Heart left ventricle (tissue), 16 donors: ENCODE results near the gene UBE4A. TPM values are rescaled to one million over a fixed set of nuclear protein-coding genes. Genes with fewer than 3 reads are reported as not detected.

ENCODE experiments used
- ATAC-seq, 4 donors: fragments of 200-7000 bp; cut with Tn5 transposase; one replicate each; pipeline ENCODE4 v1.9.1; 2020 to 2022; ENCODE audit warnings: moderate library complexity in 4 of 4, mild to moderate bottlenecking in 3 of 4, moderate number of reproducible peaks in 1 of 4
- DNase-seq, 5 donors: peaks; one replicate each; pipeline ENCODE4 v3.0.0-alpha.2; 2020
- H3K27ac ChIP-seq, 12 donors: fragments of 200-600 bp; sonication (generic) in 4 of 12; one replicate each; pipeline versions ENCODE4 v1.5.0 to v1.8.0; 2016 to 2022; ENCODE audit warnings: mild to moderate bottlenecking in 2 of 12
- H3K27me3 ChIP-seq, 9 donors: fragments of 200-600 bp; sonication (generic) in 2 of 9; one replicate each; pipeline versions ENCODE4 v1.5.1 to v1.8.0; 2016 to 2022; ENCODE audit warnings: mild to moderate bottlenecking in 3 of 9
- H3K36me3 ChIP-seq, 9 donors: fragments of 200-600 bp; sonication (generic) in 2 of 9; one replicate each; pipeline versions ENCODE4 v1.5.0 to v1.8.0; 2018 to 2022; ENCODE audit warnings: mild to moderate bottlenecking in 2 of 9
- H3K4me1 ChIP-seq, 12 donors: fragments of 200-600 bp; sonication (generic) in 4 of 12; one replicate each; pipeline versions ENCODE4 v1.5.0 to v1.8.0; 2016 to 2022; ENCODE audit warnings: mild to moderate bottlenecking in 3 of 12
- H3K4me3 ChIP-seq, 12 donors: fragments of 200-600 bp; sonication (generic) in 4 of 12; one replicate each; pipeline versions ENCODE4 v1.5.0 to v1.8.0; 2017 to 2022; ENCODE audit warnings: mild to moderate bottlenecking in 9 of 12, moderate library complexity in 4 of 12
- H3K9me3 ChIP-seq, 12 donors: fragments of 200-600 bp; sonication (generic) in 4 of 12; one replicate each; pipeline versions ENCODE4 v1.5.0 to v1.8.0; 2016 to 2022; ENCODE audit warnings: mild to moderate bottlenecking in 1 of 12
- POLR2A ChIP-seq, 2 donors: fragments of 450-650 bp; IDR thresholded peaks; one replicate each; pipeline ENCODE4 v1.6.1; 2017; ENCODE audit warnings: antibody characterized with exemption in 2 of 2, mild to moderate bottlenecking in 2 of 2, moderate library complexity in 2 of 2
- WGBS, 4 donors: extraction: QIAGEN DNeasy Blood & Tissue Kit in 2 of 4; methylation state at CpG; one replicate each; pipeline versions ENCODE4 v1.1.5 to v1.1.7; 2013 to 2018; 5-methylcytosine and 5-hydroxymethylcytosine counted together
- intact Hi-C, 10 donors: fragments of 100-400 bp; cut with DNase I; formaldehyde crosslinking; loops; one replicate each; pipeline versions ENCODE4 v1.11.1 to v1.14.2; 2022
- polyA plus RNA-seq, 2 donors: library from polyadenylated mRNA; stranded (reverse); fragments of 200-250 nt; gene quantifications; one replicate each; pipeline ENCODE4 v1.2.3, GENCODE V29; 2013
- total RNA-seq, 9 donors: library from RNA; depleted of rRNA in 2 of 9; stranded (reverse); fragments of >200 nt in 2 of 9; fragmentation: NEBNext Ultra II Directional in 3 of 9; extraction: Animal tissue kit (Norgen Biotek cat#: 25700) in 3 of 9; gene quantifications; one replicate each; pipeline versions ENCODE4 v1.1.0 to v1.2.4, GENCODE V29; 2016 to 2023
- TF ChIP-seq, protein P1 (sequence below), 12 donors: fragments of 200-600 bp; sonication (generic) in 4 of 12; IDR thresholded peaks; one replicate each; pipeline versions ENCODE4 v1.5.0 to v1.8.0; 2018 to 2022; ENCODE audit warnings: antibody characterized with exemption in 12 of 12, mild to moderate bottlenecking in 5 of 12
- donor health status: ischemic (EF 13 %, LVEDD 7.1; RV severe dilation, severe dysfunction).
- donor health status: healthy with polysubstance abuse.
- donor health status: DM: no; HTN: yes; CAD: no.
- donor health status: DM: no; HTN: no; CAD: no.
- donor health status: ischemic (EF 25% LVEDD 6.9; RV normal size, moderate dysfunction).
- donor health status: ischemic (EF 25% LVEDD 5.7; RV mildly dilated, moderate dysfunction).
- donor health status: healthy.
- donor health status: DM: yes; HTN: yes; CAD: no.
- donor health status: ischemic (EF 35%, LVEDD 5.7; RV mildly dilated, moderate dysfunction).
- donor health status: nonischemic (EF 11% LVEDD 7.7; RV severe dilation, severe dysfunction).
- donor health status: DM: yes; HTN: yes; CAD: no.
- donor health status: PGD.
- donor health status: ischemic (EF 29% LVEDD 5.4; RV normal size, mild dysfunction).
- donor health status: nonischemic (EF 23%, LVEDD 6.1; RV moderate dilation, normal function).

Gene UBE4A
- total and polyA plus RNA-seq, 11 donors = 13.0 to 50.3 (median 39.7) TPM

DNA sequence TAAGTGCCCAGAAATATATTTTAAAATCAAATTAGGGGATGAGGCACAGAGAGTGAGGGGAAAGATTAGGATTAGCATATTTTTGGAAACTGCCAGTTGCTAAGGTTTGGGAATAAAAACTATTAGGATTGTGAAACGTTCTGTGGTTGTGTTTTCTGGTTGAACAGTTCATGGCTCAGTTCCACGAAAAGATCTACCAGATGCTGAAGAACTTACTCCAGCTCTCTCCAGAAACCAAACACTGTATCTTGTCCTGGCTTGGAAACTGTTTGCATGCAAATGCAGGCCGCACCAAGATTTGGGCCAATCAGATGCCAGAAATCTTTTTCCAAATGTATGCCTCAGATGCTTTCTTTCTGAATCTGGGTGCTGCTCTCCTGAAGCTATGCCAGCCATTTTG, 15.3 kb downstream of the UBE4A start:
- no peak overlapping the region for H3K4me3 ChIP-seq
- DNase-seq (no peak), ATAC-seq (no peak)
- peaks cover 0 to 100% (median 100%) of the 10 kb centered on the region in 9 donors for H3K36me3 ChIP-seq
- WGBS, 4 donors = 84 to 88% (median 86%) methylated on average over 3 of the region's 3 CpGs
- H3K27me3 ChIP-seq = no peaks in the 10 kb centered on the region
- intact Hi-C loops = loop anchor here in 1 of 10 donors (5.0 kb wide), 1 partner anchor 123 kb away; no protein-coding TSS in a partner anchor
- H3K27ac ChIP-seq = no peak overlapping the region
- TF ChIP-seq, protein P1, sequence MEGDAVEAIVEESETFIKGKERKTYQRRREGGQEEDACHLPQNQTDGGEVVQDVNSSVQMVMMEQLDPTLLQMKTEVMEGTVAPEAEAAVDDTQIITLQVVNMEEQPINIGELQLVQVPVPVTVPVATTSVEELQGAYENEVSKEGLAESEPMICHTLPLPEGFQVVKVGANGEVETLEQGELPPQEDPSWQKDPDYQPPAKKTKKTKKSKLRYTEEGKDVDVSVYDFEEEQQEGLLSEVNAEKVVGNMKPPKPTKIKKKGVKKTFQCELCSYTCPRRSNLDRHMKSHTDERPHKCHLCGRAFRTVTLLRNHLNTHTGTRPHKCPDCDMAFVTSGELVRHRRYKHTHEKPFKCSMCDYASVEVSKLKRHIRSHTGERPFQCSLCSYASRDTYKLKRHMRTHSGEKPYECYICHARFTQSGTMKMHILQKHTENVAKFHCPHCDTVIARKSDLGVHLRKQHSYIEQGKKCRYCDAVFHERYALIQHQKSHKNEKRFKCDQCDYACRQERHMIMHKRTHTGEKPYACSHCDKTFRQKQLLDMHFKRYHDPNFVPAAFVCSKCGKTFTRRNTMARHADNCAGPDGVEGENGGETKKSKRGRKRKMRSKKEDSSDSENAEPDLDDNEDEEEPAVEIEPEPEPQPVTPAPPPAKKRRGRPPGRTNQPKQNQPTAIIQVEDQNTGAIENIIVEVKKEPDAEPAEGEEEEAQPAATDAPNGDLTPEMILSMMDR (IDR thresholded peaks at IDR 0.05) = no peak
- TF ChIP-seq POLR2A (IDR thresholded peaks at IDR 0.05) = no peak
- no peaks in the 10 kb centered on the region for H3K4me1 ChIP-seq
- H3K9me3 ChIP-seq = no peaks in the 10 kb centered on the region

DNA sequence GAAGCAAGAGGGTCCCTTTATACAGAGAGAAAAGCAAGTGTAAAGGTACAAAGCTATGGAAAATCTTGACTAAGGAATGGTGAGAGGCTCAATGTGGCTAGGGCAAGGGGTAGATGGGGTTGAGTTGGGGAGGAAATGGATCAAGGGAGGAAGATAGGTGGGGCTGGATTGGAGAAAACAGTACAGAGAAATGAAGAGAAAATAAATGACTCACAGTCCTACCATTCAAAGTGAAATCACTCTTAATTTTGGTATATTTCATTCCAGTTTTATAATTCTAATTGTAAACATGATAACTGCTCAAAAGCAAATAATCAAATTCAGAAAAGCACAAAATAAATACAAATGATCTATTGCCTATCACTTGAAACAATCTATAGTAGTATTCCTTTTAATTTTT, 16.6 kb downstream of the UBE4A start:
- no peak for TF ChIP-seq POLR2A (IDR thresholded peaks at IDR 0.05)
- TF ChIP-seq, protein P1 (IDR thresholded peaks at IDR 0.05) = no peak
- Histone ChIP-seq H3K4me3 (no peak overlapping the region), H3K4me1 (peaks cover 0 to 2% (median 0%) of the 10 kb centered on the region in 12 donors)

DNA sequence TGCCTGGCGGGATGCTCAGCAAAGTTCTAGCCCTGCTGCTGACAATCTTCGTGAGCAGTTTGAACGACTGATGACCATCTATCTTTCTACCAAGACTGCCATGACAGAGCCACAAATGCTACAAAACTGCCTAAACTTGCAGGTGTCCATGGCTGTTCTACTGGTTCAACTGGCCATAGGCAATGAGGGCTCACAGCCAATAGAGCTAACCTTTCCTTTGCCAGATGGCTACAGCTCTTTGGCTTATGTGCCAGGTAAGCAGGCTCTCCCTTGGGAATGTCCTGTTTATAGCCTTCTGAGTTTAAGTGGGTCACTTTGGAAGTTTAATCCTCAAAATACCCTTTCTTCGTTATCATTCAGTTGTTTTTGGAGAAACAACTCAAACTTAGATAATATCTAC, 20.1 kb downstream of the UBE4A start:
- ATAC-seq (no peak), DNase-seq (no peak)
- Histone ChIP-seq H3K27ac (no peak overlapping the region), H3K4me3 (no peak overlapping the region), H3K27me3 (no peaks in the 10 kb centered on the region), H3K4me1 (peaks cover 0 to 2% (median 0%) of the 10 kb centered on the region in 12 donors), H3K36me3 (peaks cover 3 to 99% (median 98%) of the 10 kb centered on the region in 9 donors), H3K9me3 (no peaks in the 10 kb centered on the region)
- TF ChIP-seq, protein P1 (IDR thresholded peaks at IDR 0.05) = no peak
- TF ChIP-seq POLR2A (IDR thresholded peaks at IDR 0.05) = no peak
- 89 to 91% (median 91%) methylated on average over 4 of the region's 4 CpGs for WGBS, 4 donors
- intact Hi-C loops = loop anchor here in 1 of 10 donors (5.0 kb wide), 1 partner anchor 118 kb away; no protein-coding TSS in a partner anchor

More for the DNA sequence above, 16.6 kb downstream of the UBE4A start:
- no peaks in the 10 kb centered on the region for H3K27me3 ChIP-seq
- no peak for DNase-seq
- no peak for ATAC-seq
- intact Hi-C loops = loop anchor here in 1 of 10 donors (5.0 kb wide), 1 partner anchor 121 kb away; no protein-coding TSS in a partner anchor
- H3K9me3 ChIP-seq = no peaks in the 10 kb centered on the region
- H3K27ac ChIP-seq = no peak overlapping the region
- peaks cover 0 to 99% (median 98%) of the 10 kb centered on the region in 9 donors for H3K36me3 ChIP-seq

DNA sequence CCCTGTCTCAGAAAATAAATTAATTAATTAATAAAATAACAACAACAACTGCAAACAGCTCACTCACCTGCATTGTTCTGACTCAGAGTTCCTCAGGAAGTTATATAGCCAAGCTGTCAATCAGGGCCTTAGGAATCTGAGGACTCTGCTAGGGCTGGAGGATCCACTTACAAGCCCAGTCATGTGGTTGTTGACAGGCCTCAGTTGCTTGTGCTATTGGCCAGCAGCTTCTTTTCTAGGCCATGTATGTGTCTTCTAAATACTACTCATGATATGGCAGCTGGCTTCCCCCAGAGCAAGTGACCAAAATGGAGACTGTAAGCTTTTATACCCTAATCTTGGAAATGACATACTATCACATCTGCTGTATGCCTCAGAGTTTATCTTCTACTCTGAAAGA, 21.2 kb downstream of the UBE4A start:
- ATAC-seq (peak in 2 of 4 donors; percentile 36 to 52), DNase-seq (no peak)
- intact Hi-C loops = loop anchor here in 3 of 10 donors (5.0 to 10.0 kb wide), 3 partner anchors 112 to 117 kb away; no protein-coding TSS in a partner anchor
- TF ChIP-seq, protein P1 (IDR thresholded peaks at IDR 0.05) = no peak
- no peak for TF ChIP-seq POLR2A (IDR thresholded peaks at IDR 0.05)
- no peaks in the 10 kb centered on the region for H3K9me3 ChIP-seq
- no peak overlapping the region for H3K4me3 ChIP-seq
- H3K27me3 ChIP-seq = no peaks in the 10 kb centered on the region
- peak overlapping the region in 3 of 12 donors; percentile 3 to 10 (median 5) for H3K27ac ChIP-seq
- H3K36me3 ChIP-seq = peaks cover 3 to 99% (median 98%) of the 10 kb centered on the region in 9 donors
- peaks cover 0 to 2% (median 0%) of the 10 kb centered on the region in 12 donors for H3K4me1 ChIP-seq
